Thyroid gland (tissue), 4 donors: ENCODE data around the gene NMNAT2. TPM values are rescaled to one million over a fixed set of nuclear protein-coding genes. Genes with fewer than 3 reads are reported as not detected.

Source experiments
- DNase-seq, 2 donors: peaks; one replicate each; pipeline ENCODE4 v3.0.0-alpha.2; 2019
- H3K27ac ChIP-seq, 3 donors: fragments of 200-600 bp; sonication (generic); 1 replicate in 2 of 3; 2 replicates in 1 of 3; pipeline ENCODE4 v1.5.1; 2016 to 2019; ENCODE audit warnings: mild to moderate bottlenecking in 1 of 3, moderate library complexity in 1 of 3
- H3K27me3 ChIP-seq: fragments of 200-600 bp; sonication (generic); one replicate; pipeline ENCODE4 v1.5.1; 2019
- H3K36me3 ChIP-seq, 2 donors: fragments of 200-600 bp; sonication (generic); one replicate each; pipeline ENCODE4 v1.5.1; 2016 to 2019
- H3K4me1 ChIP-seq, 2 donors: fragments of 200-600 bp; sonication (generic); one replicate each; pipeline ENCODE4 v1.5.1; 2017 to 2019
- H3K4me3 ChIP-seq, 3 donors: fragments of 200-600 bp; sonication (generic); replicated peaks in 1 of 3; 1 replicate in 2 of 3; 2 replicates in 1 of 3; pipeline ENCODE4 v1.5.1; 2016; ENCODE audit warnings: mild to moderate bottlenecking in 1 of 3
- H3K9me3 ChIP-seq: fragments of 200-600 bp; sonication (generic); one replicate; pipeline ENCODE4 v1.5.1; 2017
- CTCF ChIP-seq, 6 experiments: fragments of 200-600 bp in 3 of 6; fragments of 450-650 bp in 3 of 6; sonication (generic) in 3 of 6; IDR thresholded peaks; one replicate each; pipeline ENCODE4 v1.5.1; 2016 to 2019; ENCODE audit warnings: antibody characterized with exemption in 6 of 6, mild to moderate bottlenecking in 2 of 6, inconsistent platforms in 1 of 6, moderate library complexity in 1 of 6
- POLR2A ChIP-seq, 2 donors: fragments of 450-650 bp; IDR thresholded peaks; one replicate each; pipeline ENCODE4 v1.6.1; 2017; ENCODE audit warnings: antibody characterized with exemption in 2 of 2, mild to moderate bottlenecking in 2 of 2, moderate library complexity in 1 of 2
- WGBS, 2 donors: methylation state at CpG; one replicate each; pipeline ENCODE4 v1.1.5; 2017; 5-methylcytosine and 5-hydroxymethylcytosine counted together
- intact Hi-C: fragments of 100-400 bp; cut with DNase I; formaldehyde crosslinking; loops from one replicate; pipeline ENCODE4 v1.15.1; 2023
- total RNA-seq, 4 donors: library from RNA; depleted of rRNA; stranded (reverse); fragments of >200 nt; gene quantifications; one replicate each; pipeline ENCODE4 v1.2.3, GENCODE V29; 2016

Gene NMNAT2
- total RNA-seq, 4 donors from 2014 or later, result 7.6 to 39.5 (median 17.3) TPM

- WGBS, 2 donors, result 70 to 78% methylated on average over 3 of the region's 3 CpGs
- Histone ChIP-seq H3K4me1 (peaks cover 18 to 20% of the 10 kb centered on the region in 2 donors), H3K27me3 (no peaks in the 10 kb centered on the region), H3K36me3 (no peaks in the 10 kb centered on the region), H3K4me3 (no peak overlapping the region), H3K27ac (no peak overlapping the region), H3K9me3 (no peaks in the 10 kb centered on the region)
- TF ChIP-seq CTCF (IDR thresholded peaks at IDR 0.05), result no peak
- intact Hi-C loops, result no loop called here
- no peak for DNase-seq
These were observed 1.2 kb upstream of the NMNAT2 start for GRCh38 chr1:183419399-183419798.

GRCh38 chr1:183418696-183419095, 516 bp upstream of the NMNAT2 start:
- Histone ChIP-seq H3K9me3 (no peaks in the 10 kb centered on the region), H3K4me1 (peaks cover 18 to 20% of the 10 kb centered on the region in 2 donors), H3K27ac (no peak overlapping the region), H3K4me3 (no peak overlapping the region), H3K36me3 (no peaks in the 10 kb centered on the region), H3K27me3 (no peaks in the 10 kb centered on the region)
- 72 to 81% methylated on average over 6 of the region's 6 CpGs for WGBS, 2 donors
- TF ChIP-seq CTCF (IDR thresholded peaks at IDR 0.05), result no peak
- TF ChIP-seq POLR2A (IDR thresholded peaks at IDR 0.05), result no peak
- DNase-seq, result no peak
- intact Hi-C loops, result no loop called here

- no peak for TF ChIP-seq CTCF (IDR thresholded peaks at IDR 0.05)
- no peak for TF ChIP-seq POLR2A (IDR thresholded peaks at IDR 0.05)
- intact Hi-C loops, result no loop called here
- DNase-seq, result peak; percentile 66 to 76
- Histone ChIP-seq H3K36me3 (no peaks in the 10 kb centered on the region), H3K27ac (no peak overlapping the region), H3K9me3 (no peaks in the 10 kb centered on the region), H3K4me1 (peaks cover 18 to 20% of the 10 kb centered on the region in 2 donors), H3K27me3 (no peaks in the 10 kb centered on the region), H3K4me3 (peak overlapping the region in 1 of 3 donors; percentile 10)
- WGBS, 2 donors, result 4 to 6% methylated on average over 54 to 65 of the region's 69 CpGs
These were observed 1.1 kb downstream of the NMNAT2 start for GRCh38 chr1:183416850-183417771.

- Histone ChIP-seq H3K4me1 (peaks cover 18 to 20% of the 10 kb centered on the region in 2 donors), H3K4me3 (no peak overlapping the region), H3K27me3 (no peaks in the 10 kb centered on the region), H3K36me3 (no peaks in the 10 kb centered on the region), H3K9me3 (no peaks in the 10 kb centered on the region), H3K27ac (no peak overlapping the region)
- DNase-seq, result no peak
- TF ChIP-seq POLR2A (IDR thresholded peaks at IDR 0.05), result no peak
- no peak for TF ChIP-seq CTCF (IDR thresholded peaks at IDR 0.05)
- intact Hi-C loops, result no loop called here
These were observed 3.8 kb downstream of the NMNAT2 start for GRCh38 chr1:183414365-183414764.

- Histone ChIP-seq H3K9me3 (no peaks in the 10 kb centered on the region), H3K36me3 (no peaks in the 10 kb centered on the region), H3K27me3 (no peaks in the 10 kb centered on the region), H3K4me1 (no peaks in the 10 kb centered on the region), H3K4me3 (no peak overlapping the region), H3K27ac (no peak overlapping the region)
- DNase-seq, result no peak
- 89 to 100% methylated on average over 2 of the region's 2 CpGs for WGBS, 2 donors
- TF ChIP-seq CTCF (IDR thresholded peaks at IDR 0.05) (no peak), POLR2A (IDR thresholded peaks at IDR 0.05) (no peak)
- intact Hi-C loops, result no loop called here
These were observed 7.1 kb downstream of the NMNAT2 start for GRCh38 chr1:183411091-183411490.
